ENCODE results near the gene AKAP11. TPM values are rescaled to one million over a fixed set of nuclear protein-coding genes. Genes with fewer than 3 reads are reported as not detected.

Gene AKAP11
- total and polyA plus RNA-seq, 2 of the 13 experiments (the other 11 are each of a cell fraction or from before 2014, with no cell fraction given): 7.2 to 9.8 TPM

- TF ChIP-seq ZNF781 (CRISPR knock-in tag; IDR thresholded peaks at IDR 0.05; ENCODE audit: borderline replicate concordance, not compliant biosample characterization): peak; percentile 95
- 0 out of 2 replicates have a peak, but pooled peaks have one; percentile 50 for TF ChIP-seq ZNF256 (CRISPR knock-in tag; conservative IDR thresholded peaks at IDR 0.05)
- peak; percentile 13; the same call in 1 of the 2 replicates for TF ChIP-seq FOXA3 (CRISPR knock-in tag; IDR thresholded peaks at IDR 0.05)
- TF ChIP-seq SOX13 (IDR thresholded peaks at IDR 0.05): no peak
- no peak for TF ChIP-seq SOX13 (CRISPR knock-in tag; conservative IDR thresholded peaks at IDR 0.05 in 1 of 2, IDR thresholded peaks at IDR 0.05 in 1 of 2)
- TF ChIP-seq SALL2 (CRISPR knock-in tag; IDR thresholded peaks at IDR 0.05): peak; percentile 83
- TF ChIP-seq ZNF614 (CRISPR knock-in tag; IDR thresholded peaks at IDR 0.05; ENCODE audit: borderline replicate concordance): peak; percentile 79; the same call in 1 of the 2 replicates
- TF ChIP-seq ZNF749 (CRISPR knock-in tag; IDR thresholded peaks at IDR 0.05; ENCODE audit: borderline replicate concordance): peak; percentile 70
- TF ChIP-seq XBP1 (CRISPR knock-in tag; IDR thresholded peaks at IDR 0.05): peak; percentile 89; the same call in 1 of the 2 replicates
- no peak for TF ChIP-seq RFX5 (IDR thresholded peaks at IDR 0.05; ENCODE audit: low read depth, low read length)
- no peak for TF ChIP-seq MZF1 (CRISPR knock-in tag; IDR thresholded peaks at IDR 0.05; ENCODE audit: borderline replicate concordance)
- no peak for TF ChIP-seq ZNF782 (CRISPR knock-in tag; IDR thresholded peaks at IDR 0.05; ENCODE audit: borderline replicate concordance)
- TF ChIP-seq NCOA5 (CRISPR knock-in tag; IDR thresholded peaks at IDR 0.05): no peak
- peak; percentile 93 for TF ChIP-seq REPIN1 (CRISPR knock-in tag; IDR thresholded peaks at IDR 0.05; ENCODE audit: borderline replicate concordance, low read depth)
- TF ChIP-seq ZNF230 (CRISPR knock-in tag; IDR thresholded peaks at IDR 0.05): 0 out of 2 replicates have a peak, but pooled peaks have one; percentile 39
- TF ChIP-seq TEF (CRISPR knock-in tag; IDR thresholded peaks at IDR 0.05): peak; percentile 87
- peak; percentile 37; the same call in 1 of the 2 replicates for TF ChIP-seq MLX (CRISPR knock-in tag; IDR thresholded peaks at IDR 0.05)
- TF ChIP-seq ZNF747 (CRISPR knock-in tag; IDR thresholded peaks at IDR 0.05; ENCODE audit: borderline replicate concordance): 0 out of 2 replicates have a peak, but pooled peaks have one; percentile 61
- peak; percentile 46; the same call in 1 of the 2 replicates for TF ChIP-seq GATAD2A (CRISPR knock-in tag; IDR thresholded peaks at IDR 0.05)
- TF ChIP-seq PLRG1 (conservative IDR thresholded peaks at IDR 0.05): no peak
- peak; percentile 90; the same call in 1 of the 2 replicates for TF ChIP-seq ZNF558 (CRISPR knock-in tag; IDR thresholded peaks at IDR 0.05; ENCODE audit: borderline replicate concordance)
- TF ChIP-seq ZNF672 (CRISPR knock-in tag; IDR thresholded peaks at IDR 0.05): no peak
- TF ChIP-seq HNRNPLL (IDR thresholded peaks at IDR 0.05; ENCODE audit: low read depth, low read length, poor library complexity, severe bottlenecking): no peak
- 0 out of 2 replicates have a peak, but pooled peaks have one; percentile 26 for TF ChIP-seq PCBP1 (IDR thresholded peaks at IDR 0.05; ENCODE audit: borderline replicate concordance, low read depth, low read length)
- no peak for TF ChIP-seq NBN (conservative IDR thresholded peaks at IDR 0.05)
- TF ChIP-seq ZNF503 (CRISPR knock-in tag; IDR thresholded peaks at IDR 0.05): peak; percentile 69
- peak; percentile 94 for TF ChIP-seq KLF6 (CRISPR knock-in tag; IDR thresholded peaks at IDR 0.05)
- peak; percentile 61 for TF ChIP-seq ZNF235 (CRISPR knock-in tag; IDR thresholded peaks at IDR 0.05; ENCODE audit: borderline replicate concordance)
Measured at GRCh38 chr13:42271337-42272114, 426 bp upstream of the AKAP11 start (continued).
